Measurements from ENCODE around the gene BMERB1. TPM values are rescaled to one million over a fixed set of nuclear protein-coding genes. Genes with fewer than 3 reads are reported as not detected.
"Not testable (repeated sequence)": the region's sequence is repeated elsewhere in the genome, so short reads cannot be mapped to it uniquely, and the experiment has no call there.

BMERB1 gene
- total RNA-seq, 1 donor = 57.2 TPM

GRCh38 chr16:15466131-15466530, 31.7 kb downstream of the BMERB1 start:
- Histone ChIP-seq H3K27ac (ENCODE audit: low read depth, low read length) (no peak overlapping the region), H3K4me3 (ENCODE audit: insufficient read depth, low read length) (no peak overlapping the region), H2AFZ (ENCODE audit: low read length) (no peak overlapping the region), H3K4me1 (ENCODE audit: insufficient read depth, low read length) (peaks cover 5% of the 10 kb centered on the region), H3K9me3 (ENCODE audit: low read depth, low read length) (peaks cover 2% of the 10 kb centered on the region), H3K27me3 (ENCODE audit: insufficient read depth, low read length) (no peaks in the 10 kb centered on the region), H4K20me1 (ENCODE audit: insufficient read depth, low read length) (peaks cover 56% of the 10 kb centered on the region), H3K79me2 (ENCODE audit: insufficient read depth, low read length) (peaks cover 58% of the 10 kb centered on the region), H3K4me2 (ENCODE audit: insufficient read depth, low read length) (no peak overlapping the region), H3K36me3 (ENCODE audit: insufficient read depth, low read length) (no peaks in the 10 kb centered on the region)
- TF ChIP-seq, protein P1, sequence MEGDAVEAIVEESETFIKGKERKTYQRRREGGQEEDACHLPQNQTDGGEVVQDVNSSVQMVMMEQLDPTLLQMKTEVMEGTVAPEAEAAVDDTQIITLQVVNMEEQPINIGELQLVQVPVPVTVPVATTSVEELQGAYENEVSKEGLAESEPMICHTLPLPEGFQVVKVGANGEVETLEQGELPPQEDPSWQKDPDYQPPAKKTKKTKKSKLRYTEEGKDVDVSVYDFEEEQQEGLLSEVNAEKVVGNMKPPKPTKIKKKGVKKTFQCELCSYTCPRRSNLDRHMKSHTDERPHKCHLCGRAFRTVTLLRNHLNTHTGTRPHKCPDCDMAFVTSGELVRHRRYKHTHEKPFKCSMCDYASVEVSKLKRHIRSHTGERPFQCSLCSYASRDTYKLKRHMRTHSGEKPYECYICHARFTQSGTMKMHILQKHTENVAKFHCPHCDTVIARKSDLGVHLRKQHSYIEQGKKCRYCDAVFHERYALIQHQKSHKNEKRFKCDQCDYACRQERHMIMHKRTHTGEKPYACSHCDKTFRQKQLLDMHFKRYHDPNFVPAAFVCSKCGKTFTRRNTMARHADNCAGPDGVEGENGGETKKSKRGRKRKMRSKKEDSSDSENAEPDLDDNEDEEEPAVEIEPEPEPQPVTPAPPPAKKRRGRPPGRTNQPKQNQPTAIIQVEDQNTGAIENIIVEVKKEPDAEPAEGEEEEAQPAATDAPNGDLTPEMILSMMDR (IDR thresholded peaks at IDR 0.05; ENCODE audit: extremely low read depth, low read depth, low read length) = no peak
- DNase-seq (ENCODE audit: insufficient read length, low spot score, missing footprints) = no peak

DNA sequence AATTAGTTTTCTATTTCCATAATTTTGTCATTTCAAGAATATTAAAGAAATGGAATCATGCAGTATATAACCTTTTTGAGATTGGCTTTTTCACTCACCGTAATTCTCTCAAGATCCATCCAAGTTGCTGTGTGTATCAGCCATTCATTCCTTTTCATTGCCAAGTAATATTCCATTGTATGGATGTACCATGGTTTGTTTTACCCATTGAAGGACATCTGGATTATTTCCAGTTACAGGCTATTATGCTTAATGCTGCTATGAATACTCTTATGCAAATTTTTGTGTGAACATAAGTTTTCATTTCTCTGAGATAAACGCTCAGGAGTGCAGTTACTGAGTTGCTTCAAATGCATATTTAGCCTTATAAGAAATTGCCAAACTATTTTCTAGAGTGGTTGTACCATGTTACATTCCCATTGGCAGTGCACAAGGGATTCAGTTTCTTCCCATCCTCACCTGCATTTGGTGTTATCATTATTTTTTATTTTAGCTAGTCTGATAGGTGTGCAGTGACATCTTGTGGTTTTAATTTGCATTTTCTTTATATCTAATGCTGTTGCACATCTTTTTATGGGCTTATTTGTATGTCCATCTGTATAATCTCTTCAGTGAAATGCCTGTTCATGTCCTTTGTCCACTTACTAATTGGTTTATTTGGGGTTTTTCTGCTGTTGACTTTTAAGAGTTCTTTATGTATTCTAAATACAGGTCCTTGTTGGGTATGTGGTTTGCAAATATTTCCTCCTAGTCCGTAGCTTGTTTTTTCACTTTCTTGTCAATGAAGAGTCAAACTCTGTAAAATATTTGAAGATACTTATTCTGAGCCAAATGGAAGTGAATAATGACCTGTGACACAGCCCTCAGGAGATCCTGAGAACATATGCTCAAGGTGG, 32.7 kb downstream of the BMERB1 start:
- Histone ChIP-seq H3K4me2 (ENCODE audit: insufficient read depth, low read length) (no peak overlapping the region), H3K9me3 (ENCODE audit: low read depth, low read length) (peaks cover 2% of the 10 kb centered on the region), H3K36me3 (ENCODE audit: insufficient read depth, low read length) (no peaks in the 10 kb centered on the region), H4K20me1 (ENCODE audit: insufficient read depth, low read length) (peaks cover 52% of the 10 kb centered on the region), H3K27ac (ENCODE audit: low read depth, low read length) (no peak overlapping the region), H2AFZ (ENCODE audit: low read length) (no peak overlapping the region), H3K27me3 (ENCODE audit: insufficient read depth, low read length) (no peaks in the 10 kb centered on the region), H3K4me1 (ENCODE audit: insufficient read depth, low read length) (no peaks in the 10 kb centered on the region), H3K4me3 (ENCODE audit: insufficient read depth, low read length) (no peak overlapping the region), H3K79me2 (ENCODE audit: insufficient read depth, low read length) (peaks cover 65% of the 10 kb centered on the region)
- TF ChIP-seq, protein P1 (IDR thresholded peaks at IDR 0.05; ENCODE audit: extremely low read depth, low read depth, low read length) = peak; percentile 27
- no peak for DNase-seq (ENCODE audit: insufficient read length, low spot score, missing footprints)

GRCh38 chr16:15476971-15477370, 42.6 kb downstream of the BMERB1 start:
- DNase-seq (ENCODE audit: insufficient read length, low spot score, missing footprints); H3K9me3 ChIP-seq (ENCODE audit: low read depth, low read length); H3K4me2 ChIP-seq (ENCODE audit: insufficient read depth, low read length); H3K27me3 ChIP-seq (ENCODE audit: insufficient read depth, low read length); H3K27ac ChIP-seq (ENCODE audit: low read depth, low read length); H3K4me1 ChIP-seq (ENCODE audit: insufficient read depth, low read length); H3K4me3 ChIP-seq (ENCODE audit: insufficient read depth, low read length); H2AFZ ChIP-seq (ENCODE audit: low read length); H3K36me3 ChIP-seq (ENCODE audit: insufficient read depth, low read length): not testable (repeated sequence)
- H3K79me2 ChIP-seq (ENCODE audit: insufficient read depth, low read length) = peaks cover 43% of the 10 kb centered on the region
- peaks cover 19% of the 10 kb centered on the region for H4K20me1 ChIP-seq (ENCODE audit: insufficient read depth, low read length)

GRCh38 chr16:15477802-15478201, 43.4 kb downstream of the BMERB1 start:
- H3K36me3 ChIP-seq (ENCODE audit: insufficient read depth, low read length) = no peaks in the 10 kb centered on the region
- no peaks in the 10 kb centered on the region for H3K9me3 ChIP-seq (ENCODE audit: low read depth, low read length)
- no peak for DNase-seq (ENCODE audit: insufficient read length, low spot score, missing footprints)
- H4K20me1 ChIP-seq (ENCODE audit: insufficient read depth, low read length) = peaks cover 16% of the 10 kb centered on the region
- no peak overlapping the region for H3K27ac ChIP-seq (ENCODE audit: low read depth, low read length)
- H3K27me3 ChIP-seq (ENCODE audit: insufficient read depth, low read length) = no peaks in the 10 kb centered on the region
- no peak overlapping the region for H2AFZ ChIP-seq (ENCODE audit: low read length)
- no peak overlapping the region for H3K4me2 ChIP-seq (ENCODE audit: insufficient read depth, low read length)
- no peak overlapping the region for H3K4me3 ChIP-seq (ENCODE audit: insufficient read depth, low read length)
- peaks cover 8% of the 10 kb centered on the region for H3K4me1 ChIP-seq (ENCODE audit: insufficient read depth, low read length)
- peaks cover 36% of the 10 kb centered on the region for H3K79me2 ChIP-seq (ENCODE audit: insufficient read depth, low read length)
- TF ChIP-seq, protein P1 (IDR thresholded peaks at IDR 0.05; ENCODE audit: extremely low read depth, low read depth, low read length) = no peak

Data from osteoblast (primary cell).